GM19452 (cell line): ENCODE data around the gene SMG1.
"Not testable (repeated sequence)": the region's sequence is repeated elsewhere in the genome, so short reads cannot be mapped to it uniquely, and the experiment has no call there.

Experiments
- ATAC-seq: cut with Tn5 transposase; IDR thresholded peaks from one replicate; pipeline ENCODE4 v1.9.1; 2021; ENCODE audit not compliant: unreplicated experiment

Gene SMG1

GRCh38 chr16:18801145-18801972 is 124.8 kb downstream of the SMG1 start, which contains the start of gene ARL6IP1:
TSS of gene ARL6IP1 (minus strand) at chr16:18801549. CDS start at chr16:18801466, 83 bp downstream.
- peak; percentile 92 for ATAC-seq

- no peak for ATAC-seq
Observed at GRCh38 chr16:18800775-18801144, 125.4 kb downstream of the SMG1 start.

- ATAC-seq: no peak
Observed at GRCh38 chr16:18800293-18800692, 125.9 kb downstream of the SMG1 start.

- ATAC-seq: no peak
Observed at GRCh38 chr16:18799500-18799899, 126.7 kb downstream of the SMG1 start.

- ATAC-seq: no peak
Observed at GRCh38 chr16:18797746-18798145, 128.5 kb downstream of the SMG1 start.

- no peak for ATAC-seq
Observed at GRCh38 chr16:18796377-18796776, 129.8 kb downstream of the SMG1 start.

- ATAC-seq: no peak
Observed at GRCh38 chr16:18792836-18793433, 133.3 kb downstream of the SMG1 start.

- peak; percentile 84 for ATAC-seq
Observed at GRCh38 chr16:18789850-18790706, 136.1 kb downstream of the SMG1 start, which contains the start of gene RPS15A. TSS of gene RPS15A (minus strand) at chr16:18790334. CDS start at chr16:18789113, 1,221 bp downstream.

GRCh38 chr16:18789515-18789849 is 136.7 kb downstream of the SMG1 start:
- ATAC-seq: no peak

- ATAC-seq: no peak
Observed at GRCh38 chr16:18788828-18789514, 137.2 kb downstream of the SMG1 start.

- no peak for ATAC-seq
Observed at GRCh38 chr16:18784917-18785623, 141.1 kb downstream of the SMG1 start.

- ATAC-seq: no peak
Observed at GRCh38 chr16:18783430-18784341, 142.5 kb downstream of the SMG1 start.

- no peak for ATAC-seq
Observed at GRCh38 chr16:18782697-18783429, 143.3 kb downstream of the SMG1 start.

GRCh38 chr16:18781232-18781631 is 145.0 kb downstream of the SMG1 start:
- ATAC-seq: not testable (repeated sequence)

- ATAC-seq: not testable (repeated sequence)
Observed at GRCh38 chr16:18780460-18781026, 145.7 kb downstream of the SMG1 start.

- ATAC-seq: not testable (repeated sequence)
Observed at GRCh38 chr16:18777664-18778063, 148.5 kb downstream of the SMG1 start.

GRCh38 chr16:18776334-18776733 is 149.9 kb downstream of the SMG1 start:
- ATAC-seq: not testable (repeated sequence)

GRCh38 chr16:18774651-18775050 is 151.6 kb downstream of the SMG1 start:
- not testable (repeated sequence) for ATAC-seq
